RPMI8226 (cell line): ENCODE results near the gene MYH8.

ENCODE experiments used
- DNase-seq: peaks from one replicate; pipeline ENCODE4 v3.0.0-alpha.2; 2015

The MYH8 gene

GRCh38 chr17:10421900-10422542, at the start of gene MYH8:
MYH8 (minus strand) TSS chr17:10421950; CDS start chr17:10420227, 1,723 bp downstream.
- DNase-seq = no peak

GRCh38 chr17:10469459-10469858, 47.7 kb upstream of the MYH8 start, which contains the start of gene MYH4:
MYH4 (minus strand) TSS chr17:10469559; CDS start chr17:10466745, 2,814 bp downstream.
- DNase-seq = no peak

DNA sequence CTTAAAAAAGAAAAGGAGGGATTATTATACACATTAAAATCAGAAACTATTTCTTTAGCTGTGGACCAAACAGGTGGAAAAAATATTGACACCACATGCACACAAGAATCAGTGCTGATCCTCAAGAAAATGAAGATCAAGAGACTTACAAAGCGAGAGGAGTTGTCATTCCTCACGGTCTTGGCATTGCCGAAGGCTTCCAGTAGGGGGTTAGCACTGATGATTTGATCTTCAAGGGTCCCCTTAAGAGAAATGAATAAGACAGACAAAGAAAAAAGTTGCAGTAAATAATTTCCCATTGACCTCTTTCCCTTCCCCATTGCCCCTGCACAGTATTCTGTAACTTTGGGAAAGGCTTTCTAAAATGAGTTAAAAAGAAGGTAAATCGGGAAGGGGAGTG, 41.7 kb upstream of the MYH8 start:
- DNase-seq = no peak

- no peak for DNase-seq
Measured at GRCh38 chr17:10460062-10460461, 38.3 kb upstream of the MYH8 start.

- no peak for DNase-seq
Measured at GRCh38 chr17:10458701-10459100, 37.0 kb upstream of the MYH8 start.

DNA sequence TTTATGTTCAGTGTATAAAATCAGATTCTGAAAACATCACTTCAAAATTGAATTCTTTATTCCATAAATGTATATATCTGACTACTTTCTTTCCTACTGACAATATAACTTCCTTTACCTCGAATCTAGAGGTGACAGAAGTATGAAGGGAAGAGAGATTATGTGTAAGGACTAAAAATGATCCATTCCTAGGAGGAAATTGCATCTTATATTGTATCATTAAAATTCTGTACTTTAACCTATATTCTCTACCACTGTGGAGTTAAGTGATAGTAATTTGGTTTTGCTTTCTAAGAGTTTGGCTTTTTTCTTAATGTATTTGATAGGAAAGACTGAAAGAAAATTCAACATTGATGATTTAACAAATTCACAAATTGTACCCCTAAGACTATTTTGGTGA, 36.2 kb upstream of the MYH8 start:
- DNase-seq = no peak

GRCh38 chr17:10447026-10447931, 25.5 kb upstream of the MYH8 start:
- no peak for DNase-seq

DNA sequence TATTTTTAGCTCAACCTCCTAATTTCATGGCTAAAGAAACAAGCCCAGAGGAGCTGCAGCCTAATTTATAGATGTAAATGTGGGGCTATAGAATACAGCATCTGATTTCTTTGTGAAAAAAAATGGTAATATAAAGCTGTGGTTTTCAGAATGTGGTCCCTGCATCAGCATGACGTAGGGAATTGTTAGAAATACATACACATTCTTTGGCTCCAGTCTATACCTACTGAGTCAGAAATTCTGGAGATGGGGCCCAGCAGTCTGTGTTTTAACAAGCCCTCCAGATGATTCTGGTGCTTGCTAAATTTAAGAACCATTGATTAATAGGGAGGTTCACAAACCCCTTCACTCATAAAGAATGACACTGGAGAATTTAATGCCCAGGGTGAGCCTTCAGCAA, 18.1 kb upstream of the MYH8 start:
- no peak for DNase-seq

DNA sequence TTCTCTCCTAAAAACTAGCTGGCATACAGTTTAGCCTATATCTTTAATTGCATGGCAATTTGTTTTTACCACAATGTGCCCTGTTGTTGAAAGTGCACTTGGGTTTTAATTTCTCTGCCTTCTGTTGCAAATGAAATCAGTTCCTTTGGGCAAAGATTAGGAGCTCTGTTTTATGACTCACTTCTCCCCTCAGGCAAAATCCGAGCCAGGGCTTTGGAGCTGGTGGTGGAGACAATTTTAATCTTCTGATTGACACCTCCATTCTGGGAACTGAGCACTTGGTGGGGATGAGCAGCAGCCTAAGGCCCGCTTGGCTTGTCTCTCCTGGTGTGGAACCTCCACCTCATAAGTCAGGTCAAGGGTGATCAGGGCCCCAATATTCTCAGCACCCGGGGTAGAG, 13.3 kb upstream of the MYH8 start:
- no peak for DNase-seq

- DNase-seq = no peak
Measured at GRCh38 chr17:10429421-10430045, 7.8 kb upstream of the MYH8 start.

GRCh38 chr17:10428781-10429180, 7.0 kb upstream of the MYH8 start:
- DNase-seq = no peak

DNA sequence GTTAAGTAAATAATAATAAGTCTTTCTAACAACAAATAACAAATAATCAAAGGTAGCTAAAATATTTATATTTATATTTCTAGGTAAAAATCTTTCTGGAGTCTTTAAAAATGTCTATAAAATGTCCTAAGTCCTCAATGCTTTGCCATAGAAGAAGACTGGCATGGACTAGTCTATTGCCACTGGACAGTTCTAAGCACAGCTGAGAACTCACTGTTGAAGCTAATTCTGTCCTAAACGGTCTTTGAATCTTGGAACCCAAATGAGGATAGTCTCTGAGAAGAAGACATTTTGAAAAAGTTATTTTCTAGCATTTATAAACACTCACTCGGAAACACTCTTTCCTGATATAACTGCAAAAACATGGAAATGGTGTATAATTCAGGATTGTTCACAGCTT, 539 bp downstream of the MYH8 start:
- no peak for DNase-seq

GRCh38 chr17:10420811-10421210, 939 bp downstream of the MYH8 start:
- no peak for DNase-seq

DNA sequence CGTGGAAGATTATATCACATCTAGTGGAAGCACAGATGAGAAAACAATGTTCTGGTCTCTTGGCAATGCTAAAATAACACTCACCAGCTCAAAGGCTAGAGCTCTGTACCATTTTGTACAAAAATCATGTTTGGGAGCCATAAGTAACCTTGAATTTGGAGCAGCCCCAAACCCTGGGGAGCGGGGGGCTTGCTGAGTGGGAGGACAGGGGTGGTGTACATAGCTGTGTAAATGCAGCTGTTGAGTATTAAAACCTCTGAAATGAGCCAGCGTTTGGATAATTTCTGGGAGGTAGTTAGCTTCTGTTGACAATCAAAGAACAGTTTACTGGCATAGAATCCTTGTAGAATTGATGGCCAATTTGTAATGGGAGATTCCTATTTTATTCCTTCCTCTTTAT, 4.3 kb downstream of the MYH8 start:
- DNase-seq = no peak

- no peak for DNase-seq
Measured at GRCh38 chr17:10415161-10415560, 6.6 kb downstream of the MYH8 start.

GRCh38 chr17:10403589-10403988, 18.2 kb downstream of the MYH8 start:
- no peak for DNase-seq

DNA sequence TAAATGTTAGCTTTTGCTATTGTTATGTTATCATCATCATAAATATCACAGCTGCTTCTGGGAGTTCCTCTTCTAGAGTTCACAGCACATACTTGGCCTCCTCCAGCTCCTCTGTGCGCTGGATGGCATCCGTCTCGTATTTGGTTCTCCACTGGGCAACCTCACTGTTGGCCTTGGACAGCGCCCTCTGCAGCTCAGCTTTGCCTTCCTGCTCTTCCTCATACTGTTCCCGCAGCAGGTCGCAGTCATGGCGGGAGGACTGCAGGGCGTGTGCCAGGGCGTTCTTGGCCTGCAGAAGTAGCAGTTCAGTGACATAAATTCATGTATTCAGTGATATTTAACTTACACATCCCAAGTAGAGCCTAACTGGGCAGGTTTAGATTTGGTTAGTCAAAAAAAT, 23.4 kb downstream of the MYH8 start:
- DNase-seq = no peak

GRCh38 chr17:10396524-10397163, 25.1 kb downstream of the MYH8 start:
- DNase-seq = no peak

DNA sequence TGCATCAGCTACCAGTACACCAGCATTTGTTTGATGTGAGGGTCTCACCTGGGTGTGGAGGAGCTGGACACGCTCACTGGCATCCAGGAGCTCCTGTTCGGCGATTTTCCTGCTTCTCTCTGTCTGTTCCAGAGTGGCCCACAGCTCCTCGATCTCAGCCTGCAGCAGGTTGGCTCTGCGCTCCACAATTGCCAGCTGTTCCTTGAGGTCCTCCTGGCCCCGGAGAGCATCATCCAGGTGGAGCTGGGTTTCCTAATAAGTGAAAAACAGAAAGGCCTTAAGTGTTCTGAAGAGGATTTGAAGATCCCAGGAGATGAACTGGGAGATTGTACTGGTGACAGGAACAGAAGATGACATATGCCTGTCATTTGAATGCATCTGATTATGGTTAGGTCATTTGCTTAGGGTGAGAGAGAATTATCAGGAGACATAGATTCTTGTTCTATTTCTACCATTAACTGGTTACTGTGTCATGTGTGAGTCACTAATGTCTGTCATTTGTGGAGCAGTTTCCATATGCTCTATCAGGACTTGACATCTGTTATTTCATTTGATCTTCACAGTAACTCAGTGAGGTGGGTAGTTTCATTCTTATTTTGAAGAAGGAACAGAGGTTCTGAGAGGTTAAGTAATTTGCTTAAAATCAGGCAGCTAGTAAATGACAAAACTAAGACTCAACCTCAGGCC, 27.4 kb downstream of the MYH8 start:
- no peak for DNase-seq

DNA sequence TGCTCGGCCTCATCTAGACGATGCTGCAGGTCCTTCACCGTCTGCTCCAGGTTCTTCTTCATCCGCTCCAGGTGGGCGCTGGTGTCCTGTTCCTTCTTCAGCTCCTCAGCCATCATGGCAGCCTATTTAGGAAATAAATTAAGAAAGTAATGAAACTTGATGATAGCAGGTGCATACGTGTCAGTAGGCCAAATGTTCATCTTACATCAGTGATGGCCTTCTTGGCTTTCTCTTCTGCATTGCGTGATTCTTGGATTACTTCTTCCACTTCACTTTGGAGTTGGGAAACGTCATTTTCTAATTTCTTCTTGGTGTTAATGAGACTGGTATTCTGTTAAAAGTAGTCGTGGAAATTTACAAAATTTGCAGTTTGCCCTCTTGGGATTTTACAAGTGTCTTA, 28.9 kb downstream of the MYH8 start:
- DNase-seq = no peak

GRCh38 chr17:10385871-10386270, 35.9 kb downstream of the MYH8 start:
- DNase-seq = no peak

GRCh38 chr17:10384175-10384574, 37.6 kb downstream of the MYH8 start:
- DNase-seq = no peak
